Vagina (tissue), 2 donors: ENCODE data around the gene FEZF1.

Experiments used
- POLR2A ChIP-seq, 2 donors: fragments of 450-650 bp; IDR thresholded peaks; one replicate each; pipeline ENCODE4 v1.6.1; 2017; ENCODE audit warnings: antibody characterized with exemption in 2 of 2, mild to moderate bottlenecking in 2 of 2, moderate library complexity in 2 of 2
- TF ChIP-seq, protein P1 (sequence below), 3 experiments: fragments of 450-650 bp in 2 of 3; fragments of 200-600 bp in 1 of 3; sonication (generic) in 1 of 3; IDR thresholded peaks; one replicate each; pipeline ENCODE4 v1.5.1; 2017 to 2019; ENCODE audit warnings: antibody characterized with exemption in 3 of 3, mild to moderate bottlenecking in 2 of 3, moderate library complexity in 2 of 3

GRCh38 chr7:122300211-122300932 is 4.2 kb downstream of the FEZF1 start:
- TF ChIP-seq, protein P1, sequence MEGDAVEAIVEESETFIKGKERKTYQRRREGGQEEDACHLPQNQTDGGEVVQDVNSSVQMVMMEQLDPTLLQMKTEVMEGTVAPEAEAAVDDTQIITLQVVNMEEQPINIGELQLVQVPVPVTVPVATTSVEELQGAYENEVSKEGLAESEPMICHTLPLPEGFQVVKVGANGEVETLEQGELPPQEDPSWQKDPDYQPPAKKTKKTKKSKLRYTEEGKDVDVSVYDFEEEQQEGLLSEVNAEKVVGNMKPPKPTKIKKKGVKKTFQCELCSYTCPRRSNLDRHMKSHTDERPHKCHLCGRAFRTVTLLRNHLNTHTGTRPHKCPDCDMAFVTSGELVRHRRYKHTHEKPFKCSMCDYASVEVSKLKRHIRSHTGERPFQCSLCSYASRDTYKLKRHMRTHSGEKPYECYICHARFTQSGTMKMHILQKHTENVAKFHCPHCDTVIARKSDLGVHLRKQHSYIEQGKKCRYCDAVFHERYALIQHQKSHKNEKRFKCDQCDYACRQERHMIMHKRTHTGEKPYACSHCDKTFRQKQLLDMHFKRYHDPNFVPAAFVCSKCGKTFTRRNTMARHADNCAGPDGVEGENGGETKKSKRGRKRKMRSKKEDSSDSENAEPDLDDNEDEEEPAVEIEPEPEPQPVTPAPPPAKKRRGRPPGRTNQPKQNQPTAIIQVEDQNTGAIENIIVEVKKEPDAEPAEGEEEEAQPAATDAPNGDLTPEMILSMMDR (IDR thresholded peaks at IDR 0.05): no peak
- TF ChIP-seq POLR2A (IDR thresholded peaks at IDR 0.05): no peak
